ENCODE data around the gene ABCF2. TPM values are rescaled to one million over a fixed set of nuclear protein-coding genes. Genes with fewer than 3 reads are reported as not detected.

The ABCF2 gene
- total and polyA plus RNA-seq, 2 of the 13 experiments (the other 11 are each of a cell fraction or from before 2014, with no cell fraction given), result 16.3 to 42.5 TPM

GRCh38 chr7:151225948-151226510, 976 bp downstream of the ABCF2 start:
- Histone ChIP-seq H3K4me3 (replicated peaks in 1 of 3; ENCODE audit: insufficient read depth in 1 of 3, low read depth in 2 of 3, low read length in 3 of 3) (peak overlapping the region; percentile 76 to 91 (median 86)), H3K27me3 (ENCODE audit: control insufficient read depth in 1 of 2, insufficient read depth in 2 of 2, low read length in 2 of 2) (no peaks in the 10 kb centered on the region), H3K9me3 (ENCODE audit: low read length) (no peaks in the 10 kb centered on the region), H3K4me2 (ENCODE audit: low read depth, low read length) (peak overlapping the region; percentile 80), H3K79me2 (ENCODE audit: insufficient read depth, low read length) (peaks cover 16% of the 10 kb centered on the region), H3K4me1 (ENCODE audit: insufficient read depth, low read length) (peaks cover 23% of the 10 kb centered on the region), H4K20me1 (ENCODE audit: insufficient read depth, low read length) (no peaks in the 10 kb centered on the region), H2AFZ (ENCODE audit: low read length) (no peak overlapping the region), H3K27ac (ENCODE audit: extremely low read length, insufficient read depth, low read length) (no peak overlapping the region), H3K9ac (ENCODE audit: insufficient read depth, low read depth, low read length) (peak overlapping the region; percentile 71; the same call in 1 of the 2 replicates), H3K36me3 (replicated peaks in 1 of 2; ENCODE audit: control insufficient read depth in 1 of 2, insufficient read depth in 2 of 2, low read length in 2 of 2) (peaks cover 19 to 35% of the 10 kb centered on the region in 2 experiments; a peak in 4 of 5 replicates)
- no peak for FAIRE-seq
- intact Hi-C loops (cut with micrococcal nuclease; ENCODE audit: unreplicated experiment) (no loop called here), in situ Hi-C loops (cut with HindIII; ENCODE audit: extremely low pct_ligation_motif_present, low pct_unique_long_range_greater_than_20kb) (no loop called here)
- POLR2A ChIA-PET, result no interaction called here
- BruUV-seq (replicated peaks), result no TSS peak
- TF ChIP-seq TMF1 (CRISPR knock-in tag; IDR thresholded peaks at IDR 0.05; ENCODE audit: low read depth) (no peak), ZNF274 (CRISPR knock-in tag; IDR thresholded peaks at IDR 0.05) (no peak), CEBPB (IDR thresholded peaks at IDR 0.05; ENCODE audit: borderline replicate concordance, low read depth, low read length) (peak; percentile 64), CC2D1A (CRISPR knock-in tag; IDR thresholded peaks at IDR 0.05) (0 out of 2 replicates have a peak, but pooled peaks have one; percentile 41), ZBTB38 (CRISPR knock-in tag; IDR thresholded peaks at IDR 0.05) (no peak), CEBPG (CRISPR knock-in tag; IDR thresholded peaks at IDR 0.05) (0 out of 2 replicates have a peak, but pooled peaks have one; percentile 22), ZNF407 (CRISPR knock-in tag; IDR thresholded peaks at IDR 0.05; ENCODE audit: not compliant biosample characterization) (no peak)
- DNase-seq (ENCODE audit: low spot score), result no peak
- ATAC-seq, result no peak
- CTCF ChIA-PET (ENCODE audit: low intra/inter-chr PET ratio, low total read pairs), result no interaction called here
- 53% methylated on average over 8 of the region's 8 CpGs for WGBS (ENCODE audit: low lambda C conversion rate)
